Hepatocyte (in vitro differentiated cells): ENCODE results near the gene GPRIN1.

Experiments used
- CTCF ChIP-seq: fragments of 200-600 bp; sonication (generic); IDR thresholded peaks from 2 replicates; pipeline ENCODE4 v1.5.1; 2016; ENCODE audit warnings: antibody characterized with exemption, mild to moderate bottlenecking; ENCODE audit not compliant: poor library complexity
- EZH2 ChIP-seq: fragments of 200-600 bp; sonication (generic); IDR thresholded peaks from 2 replicates; pipeline ENCODE4 v1.6.1; 2016; ENCODE audit warnings: antibody characterized with exemption, mild to moderate bottlenecking, borderline replicate concordance

- TF ChIP-seq CTCF (no peak), EZH2 (no peak)
Measured at GRCh38 chr5:176594554-176594953, 15.4 kb downstream of the GPRIN1 start.
